Activated CD4-positive, alpha-beta T cell treated with anti-CD3 and anti-CD28 coated beads, Interleukin-2, Interleukin-6, amounts not matched to agents 100 ng/mL and 50 ng/mL, durations not matched to agents 16 hours and 8 hours (primary cell): Measurements from ENCODE around the gene SLC12A7.

Experiments
- DNase-seq: peaks from one replicate; pipeline ENCODE4 v3.0.0-alpha.2; 2020

Gene SLC12A7

GRCh38 chr5:1014346-1014745, 97.5 kb downstream of the SLC12A7 start:
- no peak for DNase-seq

- DNase-seq = no peak
These were observed 97.9 kb downstream of the SLC12A7 start for GRCh38 chr5:1013948-1014301.

GRCh38 chr5:1013238-1013947, 98.5 kb downstream of the SLC12A7 start:
- no peak for DNase-seq

GRCh38 chr5:1012900-1013237, 99.0 kb downstream of the SLC12A7 start:
- no peak for DNase-seq

- DNase-seq = no peak
These were observed 99.5 kb downstream of the SLC12A7 start for GRCh38 chr5:1012313-1012841.

- no peak for DNase-seq
These were observed 100.0 kb downstream of the SLC12A7 start for GRCh38 chr5:1011741-1012312.

- peak; percentile 64 for DNase-seq
These were observed 100.6 kb downstream of the SLC12A7 start for GRCh38 chr5:1011226-1011631.

- DNase-seq = no peak
These were observed 101.2 kb downstream of the SLC12A7 start for GRCh38 chr5:1010641-1011046.

- no peak for DNase-seq
These were observed 101.7 kb downstream of the SLC12A7 start for GRCh38 chr5:1010181-1010510.

GRCh38 chr5:1009359-1010180, 102.3 kb downstream of the SLC12A7 start:
- DNase-seq = no peak

- peak; percentile 41 for DNase-seq
These were observed 103.2 kb downstream of the SLC12A7 start, which contains the start of gene NKD2 for GRCh38 chr5:1008451-1009358. NKD2 (plus strand) TSS chr5:1008802; CDS start chr5:1009058, 256 bp downstream.

GRCh38 chr5:1007681-1008450, 104.0 kb downstream of the SLC12A7 start:
- no peak for DNase-seq

GRCh38 chr5:1007221-1007680, 104.6 kb downstream of the SLC12A7 start:
- no peak for DNase-seq

- DNase-seq = no peak
These were observed 105.2 kb downstream of the SLC12A7 start for GRCh38 chr5:1006656-1007071.

- no peak for DNase-seq
These were observed 105.8 kb downstream of the SLC12A7 start for GRCh38 chr5:1005904-1006655.

- no peak for DNase-seq
These were observed 106.5 kb downstream of the SLC12A7 start for GRCh38 chr5:1005249-1005851.

- DNase-seq = peak; percentile 36
These were observed 107.2 kb downstream of the SLC12A7 start for GRCh38 chr5:1004461-1005248.

- no peak for DNase-seq
These were observed 108.4 kb downstream of the SLC12A7 start for GRCh38 chr5:1003296-1003937.

GRCh38 chr5:1002836-1003235, 109.0 kb downstream of the SLC12A7 start:
- DNase-seq = no peak

- DNase-seq = no peak
These were observed 109.7 kb downstream of the SLC12A7 start for GRCh38 chr5:1002271-1002546.
